Muscle layer of colon (tissue), 2 donors: ENCODE data around the gene SYT11.
"Not testable (repeated sequence)": the region's sequence is repeated elsewhere in the genome, so short reads cannot be mapped to it uniquely, and the experiment has no call there.

Experiments
- H3K27ac ChIP-seq: one replicate; pipeline ENCODE4 v1.7.0; 2013; ENCODE audit warnings: low read depth, mild to moderate bottlenecking, low read length, moderate library complexity
- H3K27me3 ChIP-seq, 2 donors: one replicate each; pipeline ENCODE4 v1.7.0; 2013; ENCODE audit warnings: low read length in 2 of 2, mild to moderate bottlenecking in 2 of 2; ENCODE audit not compliant: insufficient read depth in 2 of 2, control insufficient read depth in 1 of 2
- H3K36me3 ChIP-seq: one replicate; pipeline ENCODE4 v1.7.0; 2013; ENCODE audit warnings: mild to moderate bottlenecking, low read length; ENCODE audit not compliant: insufficient read depth
- H3K4me1 ChIP-seq: one replicate; pipeline ENCODE4 v1.7.0; 2013; ENCODE audit warnings: mild to moderate bottlenecking, low read length; ENCODE audit not compliant: insufficient read depth
- H3K4me3 ChIP-seq, 2 donors: one replicate each; pipeline ENCODE4 v1.7.0; 2013; ENCODE audit warnings: low read length in 2 of 2, low read depth in 1 of 2, mild to moderate bottlenecking in 1 of 2, moderate library complexity in 1 of 2
- H3K9ac ChIP-seq: one replicate; pipeline ENCODE4 v1.7.0; 2013; ENCODE audit warnings: low read length
- H3K9me3 ChIP-seq: one replicate; pipeline ENCODE4 v1.7.0; 2013; ENCODE audit warnings: mild to moderate bottlenecking, low read length
- donor health status: abdominal sarcoma.
- donor health status: Adenocarcinoma of cecum.

Gene SYT11

GRCh38 chr1:155889566-155889965 is 30.2 kb downstream of the SYT11 start:
- Histone ChIP-seq H3K4me3 (no peak overlapping the region), H3K4me1 (peaks cover 9% of the 10 kb centered on the region), H3K36me3 (no peaks in the 10 kb centered on the region), H3K9me3 (no peaks in the 10 kb centered on the region), H3K27ac (no peak overlapping the region), H3K27me3 (no peaks in the 10 kb centered on the region), H3K9ac (no peak overlapping the region)

DNA sequence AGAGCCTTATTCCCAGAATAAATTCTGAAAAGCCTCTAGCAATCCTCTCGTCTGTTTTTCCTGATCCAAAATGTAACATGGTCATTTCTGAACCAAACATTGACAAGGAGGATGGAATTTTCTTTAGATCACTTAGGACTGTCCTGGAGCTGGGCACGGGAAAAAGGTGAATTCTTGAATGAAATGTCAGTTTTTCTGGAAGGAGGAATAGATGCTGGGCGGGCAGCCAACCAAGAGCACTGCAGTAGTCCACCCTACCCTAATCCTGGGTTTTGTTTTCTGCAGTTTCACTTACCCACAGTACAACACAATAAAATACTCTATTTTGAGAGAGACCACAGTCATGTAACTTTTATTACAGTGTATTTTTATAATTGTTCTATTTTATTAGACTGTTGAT is 30.9 kb downstream of the SYT11 start:
- Histone ChIP-seq H3K36me3 (no peaks in the 10 kb centered on the region), H3K4me3 (no peak overlapping the region), H3K9ac (no peak overlapping the region), H3K4me1 (peaks cover 9% of the 10 kb centered on the region), H3K27ac (no peak overlapping the region), H3K27me3 (no peaks in the 10 kb centered on the region), H3K9me3 (no peaks in the 10 kb centered on the region)

GRCh38 chr1:155892796-155893195 is 33.4 kb downstream of the SYT11 start:
- no peak overlapping the region for H3K9ac ChIP-seq
- H3K36me3 ChIP-seq: peaks cover 10% of the 10 kb centered on the region
- H3K27ac ChIP-seq: no peak overlapping the region
- no peaks in the 10 kb centered on the region for H3K27me3 ChIP-seq
- no peak overlapping the region for H3K4me3 ChIP-seq
- no peaks in the 10 kb centered on the region for H3K9me3 ChIP-seq
- H3K4me1 ChIP-seq: peaks cover 9% of the 10 kb centered on the region

GRCh38 chr1:155893389-155894142 is 34.2 kb downstream of the SYT11 start:
- Histone ChIP-seq H3K4me3 (no peak overlapping the region), H3K27ac (no peak overlapping the region), H3K9me3 (no peaks in the 10 kb centered on the region), H3K27me3 (no peaks in the 10 kb centered on the region), H3K4me1 (peaks cover 9% of the 10 kb centered on the region), H3K36me3 (peaks cover 12% of the 10 kb centered on the region), H3K9ac (no peak overlapping the region)

- not testable (repeated sequence) for H3K4me1 ChIP-seq, H3K4me3 ChIP-seq, H3K9me3 ChIP-seq, H3K9ac ChIP-seq, H3K27ac ChIP-seq, H3K27me3 ChIP-seq
- peaks cover 33% of the 10 kb centered on the region for H3K36me3 ChIP-seq
Measured at GRCh38 chr1:155895617-155896016, 36.2 kb downstream of the SYT11 start.

- not testable (repeated sequence) for H3K4me3 ChIP-seq, H3K27ac ChIP-seq, H3K27me3 ChIP-seq, H3K9me3 ChIP-seq, H3K4me1 ChIP-seq, H3K9ac ChIP-seq
- peaks cover 39% of the 10 kb centered on the region for H3K36me3 ChIP-seq
Measured at GRCh38 chr1:155896476-155896875, 37.1 kb downstream of the SYT11 start.

- H3K36me3 ChIP-seq: peaks cover 42% of the 10 kb centered on the region
Measured at GRCh38 chr1:155897746-155898145, 38.4 kb downstream of the SYT11 start.

GRCh38 chr1:155898888-155899287 is 39.5 kb downstream of the SYT11 start:
- Histone ChIP-seq H3K36me3 (peaks cover 48% of the 10 kb centered on the region), H3K4me1 (peaks cover 2% of the 10 kb centered on the region), H3K9me3 (no peaks in the 10 kb centered on the region), H3K9ac (no peak overlapping the region), H3K27ac (no peak overlapping the region), H3K27me3 (no peaks in the 10 kb centered on the region), H3K4me3 (no peak overlapping the region)

More at GRCh38 chr1:155897746-155898145, 38.4 kb downstream of the SYT11 start:
- no peaks in the 10 kb centered on the region for H3K27me3 ChIP-seq
- H3K9ac ChIP-seq: no peak overlapping the region
- no peak overlapping the region for H3K27ac ChIP-seq
- H3K4me1 ChIP-seq: peaks cover 9% of the 10 kb centered on the region
- H3K4me3 ChIP-seq: no peak overlapping the region
- no peaks in the 10 kb centered on the region for H3K9me3 ChIP-seq

DNA sequence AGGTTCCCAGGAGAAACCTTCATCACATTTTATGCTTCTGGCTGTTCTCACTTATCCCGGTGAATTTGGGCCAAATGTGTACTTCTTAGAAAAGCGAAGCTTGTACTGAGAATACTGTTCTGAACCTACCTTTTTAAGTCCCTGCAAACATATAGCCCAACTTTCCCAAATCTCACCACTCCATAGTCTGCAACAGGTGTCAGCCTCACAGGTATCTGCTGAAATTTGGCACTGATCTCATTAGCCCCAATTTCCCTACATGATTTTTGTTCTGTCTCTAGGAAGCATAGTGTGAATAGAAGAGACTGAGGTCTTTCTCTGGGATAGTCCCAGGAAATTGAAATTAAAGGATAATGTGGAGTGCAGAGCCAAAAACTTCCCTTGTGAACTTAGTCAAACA is 40.3 kb downstream of the SYT11 start:
- Histone ChIP-seq H3K9ac (no peak overlapping the region), H3K36me3 (peaks cover 56% of the 10 kb centered on the region), H3K27ac (no peak overlapping the region), H3K27me3 (no peaks in the 10 kb centered on the region), H3K9me3 (no peaks in the 10 kb centered on the region), H3K4me1 (no peaks in the 10 kb centered on the region), H3K4me3 (no peak overlapping the region)

GRCh38 chr1:155900161-155900560 is 40.8 kb downstream of the SYT11 start:
- no peaks in the 10 kb centered on the region for H3K4me1 ChIP-seq
- H3K27ac ChIP-seq: no peak overlapping the region
- H3K9me3 ChIP-seq: no peaks in the 10 kb centered on the region
- no peak overlapping the region for H3K9ac ChIP-seq
- peaks cover 61% of the 10 kb centered on the region for H3K36me3 ChIP-seq
- H3K27me3 ChIP-seq: no peaks in the 10 kb centered on the region
- H3K4me3 ChIP-seq: no peak overlapping the region

- Histone ChIP-seq H3K4me1 (peaks cover 1% of the 10 kb centered on the region), H3K9ac (no peak overlapping the region), H3K27ac (no peak overlapping the region), H3K27me3 (no peaks in the 10 kb centered on the region), H3K36me3 (peaks cover 44% of the 10 kb centered on the region), H3K9me3 (no peaks in the 10 kb centered on the region), H3K4me3 (no peak overlapping the region)
Measured at GRCh38 chr1:155904261-155904660, 44.9 kb downstream of the SYT11 start.

- Histone ChIP-seq H3K9me3 (no peaks in the 10 kb centered on the region), H3K27me3 (no peaks in the 10 kb centered on the region), H3K9ac (peak overlapping the region; percentile 80), H3K36me3 (peaks cover 23% of the 10 kb centered on the region), H3K27ac (peak overlapping the region; percentile 54), H3K4me3 (peak overlapping the region in 1 of 2 donors; percentile 82), H3K4me1 (peaks cover 17% of the 10 kb centered on the region)
Measured at GRCh38 chr1:155909894-155910293, 50.5 kb downstream of the SYT11 start.
